CD4-positive, alpha-beta T cell treated with Interleukin-1 beta for 1 hour (primary cell): ENCODE measurements around the gene ATP9B.
A peak's percentile ranks its signal among the peaks of the same experiment; 100 is the strongest.
"Not testable (repeated sequence)": the region's sequence is repeated elsewhere in the genome, so short reads cannot be mapped to it uniquely, and the experiment has no call there.

Experiments used
- DNase-seq, 2 donors: peaks; one replicate each; pipeline ENCODE4 v3.0.0-alpha.2; 2020 to 2022

Gene ATP9B

DNA sequence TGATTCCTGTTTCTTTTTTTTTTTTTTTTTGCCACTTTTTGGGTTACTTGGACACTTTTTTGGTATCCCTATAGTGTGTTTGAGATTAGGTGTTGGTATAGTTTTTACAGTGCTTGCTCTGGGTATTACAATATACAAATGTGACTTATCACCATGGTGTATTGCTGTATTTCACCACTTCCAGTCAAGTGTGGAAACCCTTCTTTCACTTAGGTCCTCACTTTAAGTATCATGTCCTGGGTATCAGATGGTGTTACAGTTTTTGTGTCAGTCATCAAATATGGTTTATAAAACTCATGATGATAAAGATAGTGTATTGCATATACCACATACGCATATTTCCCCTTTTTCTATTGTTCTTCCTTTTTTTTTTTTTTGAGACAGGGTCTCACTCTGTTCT is 1.8 kb downstream of the ATP9B start:
- no peak for DNase-seq

DNA sequence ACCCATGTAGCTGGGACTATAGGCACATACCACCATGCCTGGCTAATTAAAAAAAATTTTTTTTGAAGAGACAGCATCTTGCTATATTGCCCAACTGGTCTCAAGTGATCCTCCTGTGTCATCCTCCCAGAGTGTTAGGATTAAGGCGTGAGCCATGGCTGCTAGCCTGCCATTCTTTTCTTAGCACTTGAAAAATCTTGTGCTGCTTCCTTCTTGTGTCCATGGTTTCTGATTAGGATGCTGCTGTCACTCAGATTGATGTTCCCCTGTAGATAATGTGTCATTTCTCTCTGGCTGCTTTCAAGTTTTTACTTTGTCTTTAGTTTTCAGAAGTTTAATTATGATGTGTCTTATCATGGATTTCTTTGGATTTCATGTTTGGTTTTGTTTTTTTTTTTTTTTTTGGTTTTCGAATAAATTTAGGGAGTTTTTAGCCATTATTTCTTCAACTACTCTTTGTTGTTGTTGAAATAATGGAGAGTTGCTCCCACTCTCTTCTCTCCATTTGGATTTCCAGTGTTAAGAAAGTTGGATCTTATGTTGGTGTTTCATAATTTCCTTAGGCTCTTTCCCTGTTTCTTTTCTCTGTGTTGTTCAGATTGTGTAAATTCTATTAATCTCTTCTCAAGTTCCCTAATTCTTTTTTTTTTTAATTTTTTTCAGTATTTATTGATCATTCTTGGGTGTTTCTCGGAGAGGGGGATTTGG is 2.5 kb downstream of the ATP9B start:
- peak in 1 of 2 donors; percentile 14 for DNase-seq

DNA sequence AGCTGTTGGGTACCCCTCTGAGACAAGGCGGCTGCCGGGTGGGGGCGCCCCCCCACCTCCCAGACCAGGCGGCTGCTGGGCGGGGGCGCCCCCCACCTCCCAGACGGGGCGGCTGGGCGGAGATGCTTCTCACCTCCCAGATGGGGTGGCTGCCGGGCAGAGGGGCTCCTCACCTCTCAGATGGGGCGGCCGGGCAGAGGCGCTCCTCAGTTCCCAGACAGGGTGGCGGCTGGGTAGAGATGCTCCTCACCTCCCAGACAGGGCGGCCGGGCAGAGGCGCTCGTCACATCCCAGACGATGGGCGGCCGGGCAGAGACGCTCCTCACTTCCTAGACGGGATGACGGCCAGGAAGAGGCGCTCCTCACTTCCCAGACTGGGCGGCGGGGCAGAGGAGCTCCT is 3.5 kb downstream of the ATP9B start:
- DNase-seq, result not testable (repeated sequence)

DNA sequence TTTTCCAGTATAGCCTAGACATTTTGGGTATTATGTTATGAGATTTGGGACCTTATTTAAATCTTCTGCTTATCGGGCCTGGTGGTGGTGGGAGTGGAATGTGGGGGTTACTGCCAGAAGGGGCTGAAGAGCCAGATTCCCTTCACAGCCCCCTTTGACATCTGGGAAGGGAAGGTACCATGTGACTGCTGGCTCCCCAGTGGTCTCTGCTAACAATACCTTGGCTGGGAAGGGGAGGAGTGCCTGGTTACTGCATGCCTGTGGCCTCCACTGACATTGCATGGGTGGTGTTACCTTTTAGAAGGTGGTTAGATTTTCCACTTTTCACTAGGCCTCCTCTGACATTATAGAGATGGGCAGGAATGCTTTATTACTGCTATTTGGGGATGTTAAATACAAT is 8.0 kb downstream of the ATP9B start:
- no peak for DNase-seq

DNA sequence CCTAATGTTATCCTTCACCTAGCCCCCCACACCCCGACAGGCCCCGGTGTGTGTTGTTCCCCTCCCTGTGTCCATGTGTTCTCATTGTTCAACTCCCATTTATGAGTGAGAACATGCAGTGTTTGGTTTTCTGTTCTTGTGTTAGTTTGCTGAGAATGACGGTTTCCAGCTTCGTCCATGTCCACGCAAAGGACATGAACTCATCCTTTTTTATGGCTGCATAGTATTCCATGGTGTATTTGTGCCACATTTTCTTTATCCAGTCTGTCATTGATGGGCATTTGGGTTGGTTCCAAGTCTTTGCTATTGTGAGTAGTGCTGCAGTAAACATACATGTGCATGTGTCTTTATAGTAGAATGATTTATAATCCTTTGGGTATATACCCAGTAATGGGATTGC is 9.6 kb downstream of the ATP9B start:
- not testable (repeated sequence) for DNase-seq

DNA sequence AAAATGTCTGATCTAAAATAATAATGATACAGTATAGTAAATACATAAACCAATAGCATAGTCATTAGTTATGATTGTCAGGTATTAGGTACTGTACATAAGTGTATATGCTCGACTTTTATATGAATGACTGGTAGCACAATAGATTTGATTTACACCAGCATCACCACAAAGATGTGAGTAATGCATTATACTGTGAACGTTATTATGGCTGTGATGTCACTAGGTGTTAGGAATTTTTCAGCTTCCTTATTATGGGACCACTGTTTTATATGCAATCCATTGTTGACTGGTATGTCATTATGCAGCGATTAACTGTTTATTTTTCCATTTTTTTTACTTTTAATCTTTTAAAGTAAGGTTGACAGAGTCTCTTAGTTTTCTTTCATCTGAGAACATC is 23.7 kb downstream of the ATP9B start:
- DNase-seq, result no peak

DNA sequence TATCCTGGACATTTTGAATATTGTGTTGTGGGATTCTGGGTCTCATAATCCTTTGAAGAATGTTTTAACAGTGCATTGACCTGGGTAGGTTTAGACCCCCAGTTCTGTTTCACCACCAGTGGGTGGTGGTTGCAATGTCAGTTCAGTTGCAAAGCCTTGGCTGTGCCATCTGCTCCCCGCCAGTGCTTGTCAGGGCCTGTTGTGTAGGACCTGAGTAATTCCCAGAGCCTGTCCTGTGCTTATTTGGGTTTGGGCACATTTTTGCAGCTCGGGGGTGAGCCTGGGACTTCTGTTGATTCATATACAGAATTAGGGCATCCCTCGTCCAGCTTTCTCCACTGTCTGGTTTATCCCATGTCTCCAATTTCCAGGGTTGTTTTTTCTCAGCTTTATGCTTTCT is 24.8 kb downstream of the ATP9B start:
- no peak for DNase-seq

DNA sequence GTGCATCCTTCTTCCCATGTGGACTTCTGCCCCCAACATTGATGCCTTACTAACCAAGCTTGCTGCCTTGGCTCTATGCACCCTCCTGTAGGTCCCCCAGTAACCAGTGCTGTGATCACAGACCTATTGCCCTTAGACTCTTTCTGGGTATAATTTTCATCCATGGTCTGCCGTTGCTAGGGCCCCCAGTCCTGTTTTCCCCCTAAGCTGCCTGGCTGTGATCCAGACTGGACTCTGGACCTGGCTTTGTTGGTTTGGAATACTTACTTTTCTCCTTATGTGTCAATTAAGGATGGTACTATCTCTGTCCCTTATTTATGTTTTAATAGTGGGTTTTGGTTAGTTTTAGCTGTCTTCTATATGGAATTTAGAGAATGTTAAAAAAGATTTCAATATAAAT is 26.0 kb downstream of the ATP9B start:
- DNase-seq, result no peak

DNA sequence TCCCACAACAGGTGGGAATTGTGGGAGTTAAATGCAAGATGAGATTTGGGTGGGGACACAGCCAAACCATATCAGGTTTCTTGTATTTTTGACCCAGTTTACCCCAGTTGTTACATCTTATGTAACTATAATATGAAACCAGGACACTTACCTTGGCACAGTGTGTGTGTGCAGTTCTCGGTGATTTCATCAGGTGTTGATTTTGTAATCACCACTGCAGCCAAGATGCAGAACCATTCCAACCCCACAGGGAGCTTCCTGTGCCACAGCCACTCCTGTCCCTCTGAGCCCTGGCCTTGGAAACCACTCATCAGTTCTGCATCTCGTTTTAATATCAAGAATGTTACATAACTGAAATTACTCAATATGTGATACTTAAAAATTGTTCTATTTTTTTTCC is 31.8 kb downstream of the ATP9B start:
- no peak for DNase-seq

DNA sequence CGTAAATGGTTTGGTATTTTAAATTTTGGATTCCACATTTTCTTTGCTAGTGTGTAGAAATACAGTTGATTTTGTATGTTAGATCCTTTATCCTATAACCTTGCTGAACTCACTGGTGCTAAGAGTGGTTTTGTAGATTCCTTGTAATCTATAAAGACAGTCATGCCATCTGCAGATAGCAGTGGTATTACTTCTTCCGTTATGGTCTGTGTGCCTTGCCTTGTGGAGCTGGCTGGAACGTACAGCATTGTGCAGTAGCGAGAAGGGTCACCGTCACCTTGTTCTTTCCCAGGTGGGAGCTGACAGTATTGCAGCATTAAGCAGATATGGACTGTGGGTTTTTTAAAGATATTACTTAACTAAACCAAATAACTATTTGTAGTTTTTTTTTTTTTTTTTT is 33.7 kb downstream of the ATP9B start:
- DNase-seq, result no peak

DNA sequence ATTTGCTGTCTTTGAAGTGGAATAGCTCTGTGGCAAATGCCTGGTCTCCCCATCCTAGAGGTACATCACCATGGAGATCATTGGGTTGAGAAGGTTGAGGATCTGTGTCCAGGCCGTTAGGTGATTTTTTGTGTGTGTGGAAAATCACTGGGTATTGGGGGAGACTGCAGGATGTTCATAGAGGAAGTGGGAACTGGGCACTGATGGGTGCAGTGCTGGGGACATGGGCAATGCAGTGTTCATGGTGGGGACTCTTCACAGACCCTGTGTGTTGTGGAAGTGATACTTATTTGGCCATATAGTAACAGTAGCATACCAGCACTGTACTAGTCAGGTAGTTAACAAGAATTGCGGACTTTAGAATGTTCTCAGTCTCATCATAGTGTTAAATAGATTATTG is 34.9 kb downstream of the ATP9B start:
- no peak for DNase-seq

DNA sequence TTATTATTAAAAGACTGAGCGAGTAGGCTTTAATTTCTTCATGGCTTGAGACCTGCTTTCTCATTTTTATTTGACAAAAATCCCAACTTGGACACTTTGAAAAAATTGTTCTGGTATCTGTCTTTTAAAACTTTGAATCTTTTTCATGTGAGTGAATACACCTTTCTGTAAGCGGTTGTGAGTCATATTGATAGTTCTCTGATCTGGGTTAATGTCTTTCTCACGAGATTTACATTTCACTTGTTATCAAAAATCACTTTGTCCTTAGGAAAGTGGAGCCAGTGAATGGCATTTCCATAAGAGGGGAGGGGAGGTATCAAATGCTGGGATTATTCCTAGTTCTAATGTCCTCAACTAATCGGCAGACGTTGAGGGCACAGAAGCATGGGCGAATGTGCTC is 36.3 kb downstream of the ATP9B start:
- DNase-seq, result no peak

DNA sequence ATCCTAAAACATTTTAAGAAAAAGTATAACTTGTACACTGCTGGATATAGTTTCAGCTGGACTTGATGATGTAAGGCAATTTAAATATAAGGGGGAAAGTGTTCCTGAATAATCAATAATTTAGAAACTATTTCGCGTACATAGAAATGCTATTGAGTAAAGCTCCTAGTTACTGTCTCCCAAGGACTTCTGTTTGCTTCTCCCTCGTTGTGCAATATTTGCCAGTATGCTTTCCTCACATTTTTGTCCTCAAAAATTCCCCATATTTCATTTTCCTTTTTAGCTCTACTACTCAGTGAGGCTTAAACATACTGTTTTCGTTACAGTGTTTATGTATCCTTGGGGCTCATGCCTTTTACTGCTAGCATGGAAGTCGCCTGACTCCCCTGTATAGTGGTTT is 36.9 kb downstream of the ATP9B start:
- no peak for DNase-seq

DNA sequence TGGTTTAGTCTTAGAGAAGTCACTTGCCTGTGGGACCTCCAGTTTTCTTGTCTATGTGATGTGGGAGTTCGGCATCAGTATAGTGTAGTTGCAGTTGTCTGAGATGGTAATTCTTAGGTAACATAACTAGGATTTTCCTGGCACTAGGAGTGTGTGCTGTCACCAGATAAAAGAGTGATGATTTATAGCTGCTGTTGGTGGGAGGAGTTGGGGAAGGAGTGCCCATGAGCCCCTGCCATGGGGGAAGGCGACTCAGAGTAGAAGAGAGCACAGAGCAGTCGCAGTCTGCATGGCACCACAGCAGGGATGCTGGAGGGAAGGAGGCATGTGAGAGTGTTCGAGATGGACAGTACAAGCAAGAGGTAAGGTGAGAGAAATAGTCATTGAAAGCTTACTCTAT is 38.7 kb downstream of the ATP9B start:
- no peak for DNase-seq

DNA sequence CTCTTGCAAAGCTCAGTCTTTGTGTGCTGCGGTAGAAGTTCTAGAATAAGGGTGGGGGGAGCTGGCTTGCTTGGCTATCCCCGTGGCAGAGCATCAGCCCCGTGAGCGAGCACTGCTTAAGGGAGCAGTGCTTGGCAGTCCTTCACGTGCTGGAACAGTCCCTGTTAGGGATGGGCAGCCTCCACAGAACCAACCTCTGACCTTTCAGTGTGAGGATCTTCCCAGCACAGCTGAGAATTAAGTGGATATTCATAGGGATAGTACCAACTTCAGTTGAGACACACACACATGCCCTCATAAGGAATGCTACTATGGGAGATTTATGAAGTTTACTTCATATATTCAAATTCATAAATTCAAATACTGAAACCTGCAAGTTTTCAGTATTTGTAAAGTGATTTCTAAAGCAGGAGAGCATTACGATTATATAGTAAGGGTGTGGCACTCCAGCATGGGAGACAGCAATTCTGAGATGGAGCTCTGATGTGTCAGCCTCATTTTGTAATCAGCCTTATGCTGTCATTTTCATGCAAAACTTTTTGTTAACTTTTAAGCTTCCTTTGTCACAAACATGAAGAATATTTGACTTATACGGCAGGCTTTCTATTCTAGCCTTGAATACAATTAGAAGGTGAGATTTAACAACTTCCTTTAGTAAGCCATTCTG is 39.5 kb downstream of the ATP9B start:
- no peak for DNase-seq

DNA sequence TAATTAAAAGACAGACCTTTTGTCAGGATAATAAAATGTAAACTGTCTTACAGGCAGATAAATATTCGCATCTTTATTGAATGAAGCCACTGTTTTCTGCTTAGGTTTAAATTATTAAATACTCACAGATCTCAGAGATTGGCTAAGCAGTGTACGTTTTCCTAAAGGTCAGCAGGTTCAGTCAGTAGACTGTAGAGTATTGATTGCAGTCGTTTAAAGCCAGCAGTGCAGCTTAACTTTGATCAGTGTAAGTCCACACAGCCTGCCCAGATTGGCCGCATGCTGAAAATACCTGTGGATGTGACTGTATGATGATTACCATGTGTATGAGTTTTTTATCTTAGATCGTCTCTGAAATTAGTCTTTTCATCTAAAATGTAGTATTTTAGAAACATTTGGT is 42.3 kb downstream of the ATP9B start:
- no peak for DNase-seq

DNA sequence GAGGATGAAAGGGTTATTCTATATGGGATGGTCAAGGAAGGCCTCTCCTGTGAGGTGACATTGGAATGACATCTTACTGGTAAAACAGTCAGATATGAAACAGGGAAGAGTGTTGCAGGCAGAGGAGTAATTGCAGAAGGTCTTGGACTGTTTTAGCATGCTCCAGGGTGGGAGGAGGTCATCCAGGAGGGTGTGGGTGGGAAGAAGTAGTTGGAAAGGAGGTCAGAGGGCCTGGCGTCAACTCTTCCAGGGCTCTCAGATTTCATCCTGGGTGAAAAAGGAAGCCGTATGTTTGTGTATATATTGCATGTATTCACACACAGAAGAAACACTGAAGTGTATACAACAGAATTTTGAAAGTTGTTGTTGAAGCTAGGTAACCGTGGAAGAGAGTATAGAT is 48.2 kb downstream of the ATP9B start:
- no peak for DNase-seq

DNA sequence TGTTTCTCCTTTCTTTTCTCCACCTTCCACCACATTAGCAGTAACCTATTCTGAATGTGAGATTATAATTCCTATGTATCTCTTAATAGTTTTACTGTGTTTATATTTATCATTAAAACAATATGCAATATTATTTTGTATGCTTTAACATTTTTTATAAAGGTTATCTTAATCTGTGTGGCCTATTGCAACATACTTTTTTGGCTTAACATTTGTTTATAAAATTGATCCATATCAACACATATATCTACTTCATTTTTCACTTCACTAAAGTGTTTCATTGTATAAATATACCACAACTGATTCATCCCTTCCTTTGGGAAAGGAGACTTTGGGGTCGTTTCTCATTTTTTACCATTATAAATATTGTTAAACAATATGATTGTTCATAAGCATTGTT is 48.6 kb downstream of the ATP9B start:
- no peak for DNase-seq

DNA sequence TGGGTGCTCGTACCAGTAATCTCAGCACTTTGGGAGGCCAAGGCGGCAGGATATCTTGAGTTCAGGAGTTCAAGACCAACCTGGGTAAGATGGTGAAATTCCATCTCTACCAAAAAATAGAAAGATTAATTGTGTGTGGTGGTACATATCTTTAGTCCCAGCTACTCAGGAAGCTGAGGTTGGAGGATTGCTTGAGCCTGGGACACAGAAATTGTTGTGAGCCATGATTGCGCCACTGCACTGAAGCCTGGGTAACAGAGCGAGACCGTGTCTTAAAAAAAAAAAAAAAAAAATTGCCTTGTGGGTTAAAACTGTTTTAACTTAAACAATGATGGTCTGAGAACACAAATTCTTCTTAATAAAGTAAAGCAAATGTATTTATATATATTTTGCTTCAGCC is 49.6 kb downstream of the ATP9B start:
- DNase-seq, result no peak

DNA sequence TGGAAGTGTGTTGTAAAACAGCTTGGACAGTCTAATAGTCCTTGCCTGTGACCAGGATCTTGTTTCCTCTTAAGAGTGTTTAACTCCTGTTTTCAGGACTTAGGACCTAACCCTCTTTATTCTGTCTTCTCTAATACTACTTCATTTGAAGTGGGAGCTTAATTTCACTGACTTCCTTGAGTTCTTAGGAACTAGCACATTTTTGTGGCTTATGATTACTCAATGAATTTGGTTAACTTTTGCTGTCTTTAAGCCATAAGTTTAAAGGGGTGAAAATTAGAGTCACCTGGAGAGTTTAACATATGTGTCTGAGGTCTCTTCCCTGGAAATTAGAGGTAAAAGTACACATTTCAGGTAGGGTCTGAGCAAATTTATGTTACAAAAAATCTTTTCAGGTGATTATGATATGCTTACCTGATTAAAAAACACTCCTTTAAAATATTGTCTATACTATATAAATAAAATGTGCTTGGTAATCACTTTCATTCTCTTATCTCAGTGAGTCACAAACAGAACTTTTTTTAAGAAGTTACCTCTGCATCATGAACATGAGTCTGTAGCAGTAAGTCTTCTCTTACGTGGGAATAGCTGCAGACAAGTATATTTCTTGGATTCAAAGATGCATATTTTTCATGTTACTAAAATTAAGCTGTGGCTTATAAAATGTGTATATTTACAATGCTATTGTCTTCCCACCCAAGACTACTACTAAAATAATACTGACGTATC is 52.7 kb downstream of the ATP9B start:
- DNase-seq, result no peak

DNA sequence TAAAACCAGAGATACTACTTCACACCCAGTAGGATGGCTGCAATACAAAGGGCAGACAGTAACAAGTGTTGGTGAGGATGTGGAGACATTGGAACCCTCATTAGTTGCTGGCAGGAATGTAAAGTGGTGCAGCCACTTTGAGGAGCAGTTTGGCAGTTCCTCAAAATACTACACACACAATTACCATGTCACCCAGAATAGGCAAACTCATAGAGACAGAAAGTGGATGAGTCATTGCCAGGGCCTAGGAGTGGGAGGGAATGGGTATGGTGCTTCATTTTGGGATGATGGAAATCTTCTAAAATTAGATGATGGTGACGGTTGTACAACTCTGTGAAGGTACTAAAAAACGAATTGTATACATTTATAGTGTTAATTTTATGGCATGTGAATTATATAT is 54.8 kb downstream of the ATP9B start:
- no peak for DNase-seq

DNA sequence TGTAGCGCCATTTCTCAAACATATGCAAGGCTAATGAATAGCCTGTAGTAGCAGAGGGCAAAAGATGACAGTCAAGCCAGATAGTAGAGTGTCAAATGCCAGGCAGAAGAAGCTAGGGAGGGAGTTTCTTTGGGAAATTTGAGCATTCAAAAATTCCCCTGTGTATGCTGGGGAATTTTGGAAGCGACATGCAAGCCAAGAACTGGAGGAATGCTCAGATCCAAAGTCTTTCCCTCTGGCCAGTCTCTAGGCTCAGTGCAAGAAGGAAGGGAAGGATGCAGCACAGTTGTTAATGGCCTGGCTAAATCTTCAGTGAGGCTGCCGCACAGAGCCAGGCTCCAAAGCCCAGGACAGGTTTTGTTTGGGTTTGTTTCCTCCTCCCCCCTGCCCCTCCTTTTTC is 59.9 kb downstream of the ATP9B start:
- DNase-seq, result no peak

DNA sequence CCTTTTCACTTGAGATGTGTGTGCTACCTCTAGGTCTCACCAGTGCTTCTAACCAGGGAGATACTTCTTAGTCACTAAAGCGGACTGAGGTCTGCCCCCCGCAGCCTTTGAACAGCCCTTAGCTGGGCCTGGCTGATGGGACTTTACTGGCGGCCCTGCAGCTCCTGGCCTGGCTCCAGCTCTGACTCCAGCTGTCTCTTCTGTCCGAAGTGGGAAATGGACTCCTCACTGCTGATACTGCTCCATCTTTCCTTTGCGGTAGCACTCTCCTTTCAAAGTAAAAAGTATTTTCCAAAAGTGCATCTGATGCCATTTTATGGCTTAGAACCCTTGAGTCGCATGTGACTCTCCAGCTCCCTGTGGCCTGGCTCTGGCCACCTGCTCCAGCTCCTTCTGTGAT is 64.5 kb downstream of the ATP9B start:
- no peak for DNase-seq

DNA sequence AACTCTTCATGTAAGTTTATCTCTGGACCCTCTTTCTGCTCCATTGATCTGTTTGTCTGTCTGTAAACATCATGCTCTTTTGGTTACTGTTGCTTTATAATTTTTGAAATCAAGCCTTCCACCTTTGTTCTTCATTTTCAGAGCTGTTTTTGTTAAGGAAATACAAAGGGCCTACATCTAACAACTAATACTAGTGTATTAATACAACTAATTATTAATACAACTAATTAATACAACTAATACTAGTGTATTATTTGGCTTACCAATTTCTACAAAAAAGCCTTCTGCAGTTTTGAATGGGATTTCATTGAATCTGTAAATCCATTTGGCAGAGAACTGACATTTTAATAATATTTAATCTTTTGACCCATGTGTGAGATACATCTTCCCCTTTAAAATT is 66.7 kb downstream of the ATP9B start:
- DNase-seq, result no peak
